Stimulated activated CD4-positive, alpha-beta T cell treated with anti-CD3 and anti-CD28 coated beads, Interleukin-15, amount 100 ng/mL, for 48 hours (primary cell): ENCODE measurements around the gene CCDC170.
"Not testable (repeated sequence)": the region's sequence is repeated elsewhere in the genome, so short reads cannot be mapped to it uniquely, and the experiment has no call there.

Source experiments
- DNase-seq, 2 donors: peaks; one replicate each; pipeline ENCODE4 v3.0.0-alpha.2; 2020; ENCODE audit warnings: low read depth in 2 of 2

The CCDC170 gene, protein sequence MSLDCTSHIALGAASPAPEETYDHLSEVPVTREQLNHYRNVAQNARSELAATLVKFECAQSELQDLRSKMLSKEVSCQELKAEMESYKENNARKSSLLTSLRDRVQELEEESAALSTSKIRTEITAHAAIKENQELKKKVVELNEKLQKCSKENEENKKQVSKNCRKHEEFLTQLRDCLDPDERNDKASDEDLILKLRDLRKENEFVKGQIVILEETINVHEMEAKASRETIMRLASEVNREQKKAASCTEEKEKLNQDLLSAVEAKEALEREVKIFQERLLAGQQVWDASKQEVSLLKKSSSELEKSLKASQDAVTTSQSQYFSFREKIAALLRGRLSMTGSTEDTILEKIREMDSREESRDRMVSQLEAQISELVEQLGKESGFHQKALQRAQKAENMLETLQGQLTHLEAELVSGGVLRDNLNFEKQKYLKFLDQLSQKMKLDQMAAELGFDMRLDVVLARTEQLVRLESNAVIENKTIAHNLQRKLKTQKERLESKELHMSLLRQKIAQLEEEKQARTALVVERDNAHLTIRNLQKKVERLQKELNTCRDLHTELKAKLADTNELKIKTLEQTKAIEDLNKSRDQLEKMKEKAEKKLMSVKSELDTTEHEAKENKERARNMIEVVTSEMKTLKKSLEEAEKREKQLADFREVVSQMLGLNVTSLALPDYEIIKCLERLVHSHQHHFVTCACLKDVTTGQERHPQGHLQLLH

DNA sequence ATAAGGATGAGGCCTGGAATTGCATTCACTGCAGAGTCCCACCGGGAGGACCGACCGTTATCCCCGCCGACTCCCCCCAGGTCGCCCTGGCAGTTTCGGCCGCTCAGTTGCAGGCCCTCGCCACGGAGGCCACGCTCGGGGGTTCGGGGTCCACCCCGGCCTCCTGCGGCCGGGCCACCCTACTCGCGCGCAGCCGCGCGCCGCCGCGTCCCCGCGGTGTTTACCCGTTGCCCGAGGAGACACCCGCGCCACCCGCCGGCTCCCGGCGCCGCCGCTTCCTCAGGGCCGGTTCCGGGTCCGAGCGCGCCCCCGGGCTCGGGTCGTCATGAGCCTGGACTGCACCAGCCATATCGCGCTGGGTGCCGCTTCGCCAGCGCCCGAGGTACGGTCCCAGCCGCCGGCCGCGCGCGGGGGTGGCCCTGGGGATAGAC lies at the start of gene CCDC170:
CCDC170 (plus strand) TSS at position 214 of the 431 bp plus-strand sequence; CDS start at position 326, 112 bp downstream.
- DNase-seq, result no peak

DNA sequence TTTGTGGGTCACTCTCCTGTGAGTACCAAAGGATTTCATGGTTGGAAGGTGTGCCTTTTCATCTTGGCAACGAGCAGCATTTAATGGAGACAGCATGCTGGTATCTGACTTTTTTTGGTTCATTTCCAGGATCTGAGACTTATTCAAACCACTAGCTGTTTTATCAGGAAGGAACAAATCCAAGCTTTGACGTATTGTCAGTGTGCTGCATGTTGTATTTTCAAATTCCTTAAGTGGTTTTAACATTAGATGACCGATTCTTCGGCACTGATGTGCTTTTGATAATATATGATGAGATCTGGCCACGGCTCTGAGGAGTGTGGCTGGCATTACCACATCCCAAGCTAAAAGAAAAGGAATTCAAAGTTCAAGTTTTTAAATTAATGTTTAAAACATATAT lies 48.3 kb upstream of the CCDC170 start:
- no peak for DNase-seq

DNA sequence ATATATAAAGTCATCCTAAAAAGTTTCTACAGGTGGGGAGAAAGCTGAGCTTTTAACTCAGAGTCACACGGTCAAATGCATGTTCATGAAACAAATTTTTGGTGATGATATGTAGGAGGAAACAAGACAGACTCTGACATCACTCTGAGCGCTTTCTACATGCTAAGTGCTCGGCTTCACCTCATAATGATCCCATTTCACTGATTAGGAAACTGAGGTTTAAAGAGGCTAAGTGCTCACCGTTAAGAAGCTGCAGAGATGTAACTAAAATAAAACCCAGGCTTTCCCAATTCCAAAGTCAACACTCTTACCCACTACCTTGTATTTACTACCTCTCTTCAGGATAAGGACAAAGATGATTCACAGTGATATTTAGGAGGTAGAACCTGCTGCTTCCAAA lies 46.6 kb upstream of the CCDC170 start:
- DNase-seq, result no peak

DNA sequence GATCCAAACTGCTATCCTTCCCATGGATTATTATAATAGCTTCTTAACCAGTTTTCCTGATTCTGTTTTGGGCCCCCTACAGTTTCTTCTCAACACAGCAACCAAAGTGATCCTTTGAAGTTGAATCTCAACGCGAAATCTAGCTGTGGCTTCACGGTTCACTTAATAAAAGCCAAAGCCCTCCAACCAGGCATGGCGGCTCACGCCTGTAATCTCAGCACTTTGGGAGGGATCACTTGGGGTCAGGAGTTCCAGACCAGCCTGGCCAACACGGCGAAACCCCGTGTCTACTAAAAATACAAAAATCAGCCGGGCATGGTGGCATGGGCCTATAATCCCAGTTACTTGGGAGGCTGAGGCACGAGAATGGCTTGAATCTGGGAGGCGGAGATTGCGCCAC lies 45.2 kb upstream of the CCDC170 start:
- no peak for DNase-seq

DNA sequence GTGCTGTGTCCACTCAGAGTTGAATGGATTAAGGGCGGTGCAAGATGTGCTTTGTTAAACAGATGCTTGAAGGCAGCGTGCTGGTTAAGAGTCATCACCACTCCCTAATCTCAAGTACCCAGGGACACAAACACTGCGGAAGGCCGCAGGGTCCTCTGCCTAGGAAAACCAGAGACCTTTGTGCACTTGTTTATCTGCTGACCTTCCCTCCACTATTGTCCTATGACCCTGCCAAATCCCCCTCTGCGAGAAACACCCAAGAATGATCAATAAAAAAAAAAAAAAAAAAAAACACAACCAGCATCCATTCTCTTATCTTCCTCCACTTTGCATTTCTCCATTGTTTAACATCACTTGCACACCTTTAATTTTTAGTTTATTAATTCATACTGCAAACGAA lies 42.9 kb upstream of the CCDC170 start:
- DNase-seq, result not testable (repeated sequence)

DNA sequence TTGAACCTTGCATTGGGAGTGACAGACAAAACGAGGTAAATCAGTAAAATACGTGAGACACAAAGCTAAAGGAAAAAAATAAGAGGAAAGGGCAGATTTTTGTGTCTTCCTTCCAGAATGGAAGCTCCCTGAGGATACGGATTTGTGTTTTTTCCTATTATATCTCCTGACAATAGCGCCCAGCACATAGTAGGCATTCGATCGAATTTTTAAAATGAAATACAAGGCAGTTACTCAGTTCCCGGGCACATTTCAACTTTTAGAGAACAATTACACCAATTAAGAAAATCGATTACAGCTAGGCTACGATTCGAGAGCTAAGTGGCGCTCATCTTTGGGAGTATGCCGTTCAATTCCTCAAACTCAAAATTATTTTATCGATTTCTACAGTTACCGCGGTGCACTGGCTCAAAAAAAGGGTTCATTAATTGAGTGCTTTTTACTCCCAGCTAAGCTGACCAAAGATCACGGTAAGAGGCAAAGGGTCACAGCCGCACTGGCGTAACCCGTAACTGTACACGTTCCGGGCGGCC lies 42.3 kb upstream of the CCDC170 start:
- DNase-seq, result no peak

DNA sequence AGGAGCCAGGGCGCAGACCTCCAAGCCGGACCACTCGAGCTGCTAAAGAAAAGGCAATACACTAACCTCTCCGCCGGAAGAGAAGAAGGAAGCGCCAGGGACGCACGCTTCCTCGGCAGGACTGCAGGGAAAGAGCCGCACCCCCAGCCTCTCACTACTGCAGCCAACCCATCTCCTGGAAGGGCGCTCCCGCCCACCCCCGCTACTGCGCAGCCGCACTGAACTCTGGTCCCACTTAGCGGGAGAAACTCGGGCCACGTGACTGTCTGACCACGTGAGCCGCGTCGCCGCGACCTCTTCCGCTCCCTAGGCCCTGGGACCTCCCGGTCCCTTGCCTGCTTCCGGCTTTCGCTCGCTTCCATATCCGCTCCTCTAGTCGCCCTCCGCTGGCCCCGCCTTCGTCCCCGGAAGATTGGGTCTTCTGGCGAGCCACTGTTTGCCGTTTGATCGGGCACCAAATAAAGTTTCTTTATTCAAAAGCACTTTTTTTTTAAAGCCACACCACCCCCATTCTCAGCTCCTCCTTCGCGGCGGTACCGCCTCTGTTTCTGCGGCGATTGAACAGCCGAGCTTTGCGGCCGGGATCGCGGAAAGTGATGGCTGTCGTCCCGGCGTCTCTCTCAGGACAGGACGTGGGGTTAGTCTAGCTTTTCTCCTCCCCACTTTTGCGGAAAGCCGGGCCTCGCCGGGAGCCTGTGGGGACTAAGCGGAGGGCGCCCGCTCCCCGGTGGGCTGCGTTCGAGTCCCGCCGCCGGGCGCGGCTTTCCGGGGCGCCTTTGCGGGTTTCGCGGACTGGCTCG lies 41.7 kb upstream of the CCDC170 start, which contains the start of gene RMND1:
RMND1 (minus strand) TSS at position 177 of the 800 bp plus-strand sequence. CDS start 6,315 bp downstream, outside the sequence.
- peak; percentile 99 for DNase-seq

DNA sequence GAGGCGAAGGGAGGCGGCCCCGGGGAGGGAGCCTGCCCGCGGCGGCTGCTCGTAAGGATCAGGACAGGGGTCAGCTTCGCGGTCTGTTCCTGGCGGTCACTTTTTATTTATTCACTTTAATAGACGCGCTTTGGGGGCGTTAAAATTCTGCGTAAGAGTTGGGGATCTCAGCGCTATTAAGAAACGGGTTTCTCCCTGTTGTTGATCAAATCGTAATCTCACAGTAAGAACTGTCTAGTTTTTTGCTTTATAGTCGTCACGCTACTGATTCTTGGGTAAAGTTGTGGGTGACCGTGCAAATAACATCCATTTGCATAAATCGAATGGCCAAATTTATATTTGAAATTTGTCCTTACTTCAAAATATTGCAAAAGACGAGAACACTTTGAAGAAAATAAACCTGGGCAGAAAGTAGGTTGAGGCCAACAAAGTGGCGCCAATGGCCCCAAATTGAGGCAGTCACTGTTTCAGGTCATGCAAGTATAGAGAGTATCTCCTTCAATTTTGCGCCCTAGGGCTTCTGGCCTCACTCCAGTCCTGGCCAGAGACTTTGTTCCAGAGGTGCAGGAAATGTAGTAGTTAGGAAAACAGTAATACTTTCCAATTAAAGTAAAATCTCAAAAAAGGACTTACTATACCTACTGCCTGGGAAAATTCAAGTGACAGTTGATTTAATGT lies 40.9 kb upstream of the CCDC170 start:
- DNase-seq, result no peak

DNA sequence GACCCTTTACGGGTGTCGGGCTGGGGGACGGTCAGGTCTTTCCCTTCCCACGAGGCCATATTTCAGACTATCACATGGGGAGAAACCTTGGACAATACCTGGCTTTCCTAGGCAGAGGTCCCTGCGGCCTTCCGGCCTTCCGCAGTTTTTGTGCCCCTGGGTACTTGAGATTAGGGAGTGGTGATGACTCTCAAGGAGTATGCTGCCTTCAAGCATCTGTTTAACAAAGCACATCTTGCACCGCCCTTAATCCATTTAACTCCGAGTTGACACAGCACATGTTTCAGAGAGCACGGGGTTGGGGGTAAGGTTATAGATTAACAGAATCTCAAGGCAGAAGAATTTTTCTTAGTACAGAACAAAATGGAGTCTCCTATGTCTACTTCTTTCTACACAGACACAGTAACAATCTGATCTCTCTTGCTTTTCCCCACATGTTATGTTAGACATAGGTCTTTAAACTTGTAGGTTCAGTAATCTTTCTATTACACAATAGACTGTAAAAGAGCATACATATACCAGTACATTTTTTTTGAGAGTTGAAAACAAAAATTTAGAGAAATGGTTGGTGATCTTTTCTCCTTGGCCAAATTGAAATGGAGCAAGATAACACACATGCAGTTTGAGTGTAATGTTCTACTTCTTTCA lies 37.9 kb upstream of the CCDC170 start:
- not testable (repeated sequence) for DNase-seq

DNA sequence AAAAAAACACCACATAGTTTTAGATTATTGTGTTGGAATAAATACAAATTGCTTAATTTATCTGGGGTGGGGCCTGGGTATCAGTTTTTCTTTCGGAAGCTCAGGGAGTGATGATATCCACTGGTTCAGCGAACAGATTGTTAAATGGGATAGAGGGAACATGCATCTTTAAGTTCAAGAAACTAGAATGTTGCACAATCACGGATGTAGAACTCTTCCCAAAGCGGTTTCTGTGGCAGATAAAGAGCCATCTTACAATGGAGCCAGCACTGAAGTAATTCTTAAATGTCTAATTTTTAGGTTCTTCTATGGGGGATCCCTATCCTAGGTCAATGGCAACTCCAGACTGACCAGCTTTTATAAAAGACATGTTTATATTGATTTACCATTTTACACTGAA lies 32.1 kb upstream of the CCDC170 start:
- no peak for DNase-seq

DNA sequence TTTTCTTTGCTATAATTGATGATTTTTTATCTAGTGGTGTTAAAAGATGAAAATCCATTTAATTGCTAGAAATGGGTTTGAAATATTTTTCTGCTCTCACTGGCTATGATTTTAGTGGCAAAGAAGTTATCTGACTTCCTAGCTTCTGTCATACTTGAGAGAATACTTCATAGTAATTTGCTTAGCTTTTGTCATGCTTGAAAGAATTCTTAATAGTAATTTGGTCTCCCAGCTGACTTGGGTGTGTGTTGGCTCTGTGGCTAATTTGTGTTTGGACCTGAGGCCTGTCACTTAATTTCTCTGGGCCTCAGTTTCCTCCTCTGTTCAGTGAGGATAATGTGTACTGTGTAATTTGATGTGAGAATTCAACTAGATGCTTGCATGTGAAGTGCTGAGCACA lies 29.1 kb upstream of the CCDC170 start:
- no peak for DNase-seq

DNA sequence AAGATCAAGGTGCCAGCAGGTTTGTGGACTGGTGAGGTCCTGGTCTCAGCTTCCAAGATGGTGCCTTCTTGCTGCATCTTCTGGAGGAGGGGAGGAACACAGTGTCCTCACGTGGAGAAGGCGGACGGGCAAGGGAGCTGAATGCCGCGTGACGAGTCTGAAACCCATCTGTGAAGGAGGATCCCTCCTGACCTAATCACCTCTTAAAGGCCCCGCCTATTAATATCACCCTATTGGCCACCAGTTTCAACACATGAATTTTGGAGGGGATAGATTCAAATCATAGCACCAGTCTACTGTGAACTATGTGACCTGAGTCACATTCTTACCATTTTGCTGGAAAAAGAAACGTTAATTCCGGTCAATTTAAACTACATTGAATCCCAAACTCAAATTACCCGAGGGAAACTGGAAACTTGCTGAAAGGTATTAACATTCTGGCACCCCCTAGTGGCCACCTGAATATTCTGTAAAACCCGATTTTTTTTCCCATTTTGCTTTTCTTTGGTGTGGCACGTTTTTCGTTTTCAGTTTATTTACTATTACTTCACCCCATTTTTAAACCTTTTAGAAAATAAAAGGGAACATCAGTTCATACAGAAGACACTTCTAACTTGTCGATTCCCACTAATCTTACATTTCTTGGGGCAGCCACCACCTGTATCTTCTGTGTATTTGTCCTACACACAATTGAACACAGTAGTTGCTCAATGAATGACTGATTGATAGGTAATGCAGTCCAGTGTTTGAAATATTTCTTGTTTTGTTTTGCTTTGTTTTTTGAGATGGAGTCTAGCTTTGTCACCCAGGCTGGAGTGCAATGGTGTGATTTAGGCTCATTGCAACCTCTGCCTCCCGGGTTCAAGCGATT lies 17.9 kb upstream of the CCDC170 start:
- peak in 1 of 2 donors; percentile 21 for DNase-seq

DNA sequence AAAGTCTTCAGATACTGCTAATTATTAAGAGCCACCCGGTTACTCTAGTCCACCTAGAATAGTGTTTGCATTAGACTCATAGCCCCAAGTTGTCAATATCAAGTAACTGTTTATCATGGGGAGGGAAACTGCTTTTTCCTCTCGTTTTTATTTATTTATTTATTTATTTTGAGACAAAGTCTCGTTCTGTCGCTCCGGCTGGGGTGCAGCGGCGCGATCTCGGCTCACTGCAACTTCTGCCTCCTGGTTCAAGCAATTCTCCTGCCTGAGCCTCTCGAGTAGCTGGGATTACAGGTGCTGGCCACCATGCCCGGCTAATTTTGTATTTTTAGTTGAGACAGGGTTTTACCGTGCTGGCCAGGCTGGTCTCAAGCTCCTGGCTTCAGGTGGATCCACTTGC lies 16.1 kb upstream of the CCDC170 start:
- no peak for DNase-seq

DNA sequence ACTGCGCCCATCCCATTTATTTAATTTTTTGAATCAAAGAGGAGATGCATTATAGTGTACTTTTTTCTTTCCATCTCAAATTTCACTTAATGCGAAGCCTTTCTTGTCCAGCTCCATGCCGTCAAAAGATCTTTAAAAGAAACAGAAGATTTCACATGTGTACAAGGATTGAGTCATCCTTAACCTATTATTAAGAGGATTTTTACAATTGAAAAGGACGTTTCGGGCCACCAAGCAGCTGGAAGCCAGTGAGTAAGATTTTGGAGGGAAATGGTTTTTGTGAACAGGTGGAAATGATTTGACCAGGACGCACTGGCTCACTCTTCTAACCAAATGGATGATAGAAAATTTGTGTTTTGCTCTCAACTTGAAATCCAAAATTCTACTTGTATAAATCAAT lies 15.1 kb upstream of the CCDC170 start:
- DNase-seq, result no peak

DNA sequence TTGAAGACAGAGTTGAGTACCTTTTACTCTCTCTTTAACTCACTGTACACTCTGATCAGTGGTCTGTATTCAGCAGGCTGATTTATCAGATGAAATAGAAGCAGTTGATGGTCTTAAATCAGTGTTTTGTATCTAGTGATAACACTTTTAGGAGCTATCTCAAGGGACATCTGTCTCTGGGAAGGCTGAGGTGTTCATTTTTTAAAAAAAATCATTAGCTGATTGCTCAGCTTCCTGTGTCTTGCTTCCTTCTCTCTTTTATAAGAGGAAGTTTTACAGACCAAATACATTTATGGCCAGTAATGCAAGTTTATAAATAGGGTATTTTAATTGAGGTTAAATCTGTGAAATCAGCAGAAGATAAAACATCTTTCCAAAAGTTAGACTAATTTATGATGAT lies 12.0 kb upstream of the CCDC170 start:
- DNase-seq, result no peak

DNA sequence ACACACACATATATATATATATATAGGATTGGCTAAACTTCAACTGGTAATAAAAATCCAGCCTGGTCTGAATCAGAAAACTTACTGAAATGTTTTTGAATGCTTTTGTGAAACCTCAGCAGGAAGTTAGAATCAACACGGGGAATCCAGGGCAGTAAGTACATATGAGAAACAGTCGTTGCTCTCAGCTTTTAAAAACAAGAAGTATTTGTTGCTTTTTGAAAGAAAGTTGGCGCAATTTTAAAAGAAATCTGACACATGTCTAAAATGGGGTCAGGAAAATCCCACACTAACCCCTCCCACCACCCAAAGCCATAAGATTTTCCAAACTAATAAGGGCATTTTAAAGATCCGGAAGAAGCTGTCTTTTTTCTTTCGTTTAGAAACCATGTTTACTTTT lies 11.5 kb upstream of the CCDC170 start:
- DNase-seq, result no peak

DNA sequence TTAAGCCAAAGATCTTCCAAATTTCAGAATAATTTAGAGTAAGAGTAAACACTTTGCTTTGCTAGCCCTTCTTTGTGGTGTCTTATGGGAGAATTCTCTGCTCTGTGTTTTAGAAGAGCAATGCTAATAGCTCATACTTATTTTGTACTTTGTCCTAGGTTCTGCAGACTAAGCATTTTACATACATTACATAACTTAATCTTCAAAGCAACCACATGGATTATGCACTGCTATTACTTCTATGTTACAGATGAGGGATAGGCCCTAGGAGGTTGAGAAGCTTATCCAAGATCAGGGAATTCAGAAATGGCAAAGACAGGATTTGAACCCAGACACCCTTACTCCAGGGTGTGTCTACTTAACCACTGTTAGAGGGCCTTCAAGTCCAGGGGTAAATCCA lies 9.8 kb upstream of the CCDC170 start:
- no peak for DNase-seq

DNA sequence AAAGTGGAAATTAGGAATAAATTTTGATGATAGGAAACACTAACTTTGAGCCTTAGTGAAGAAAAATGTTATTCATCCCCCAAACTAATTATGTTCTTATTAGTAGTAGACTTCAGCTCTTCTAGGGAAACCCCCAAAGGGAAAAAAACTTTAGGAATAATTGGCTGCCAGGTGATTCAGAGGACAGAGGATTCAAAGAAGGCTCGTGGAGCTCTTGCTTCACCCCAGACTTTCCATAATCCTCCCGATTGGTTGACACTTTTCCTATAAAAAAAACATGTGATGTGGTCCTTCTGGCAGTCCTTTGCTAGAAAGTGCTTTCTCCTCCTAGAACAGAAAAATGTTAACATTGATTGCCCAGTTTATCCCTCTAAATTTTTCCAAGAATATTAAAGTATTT lies 5.6 kb upstream of the CCDC170 start:
- no peak for DNase-seq

DNA sequence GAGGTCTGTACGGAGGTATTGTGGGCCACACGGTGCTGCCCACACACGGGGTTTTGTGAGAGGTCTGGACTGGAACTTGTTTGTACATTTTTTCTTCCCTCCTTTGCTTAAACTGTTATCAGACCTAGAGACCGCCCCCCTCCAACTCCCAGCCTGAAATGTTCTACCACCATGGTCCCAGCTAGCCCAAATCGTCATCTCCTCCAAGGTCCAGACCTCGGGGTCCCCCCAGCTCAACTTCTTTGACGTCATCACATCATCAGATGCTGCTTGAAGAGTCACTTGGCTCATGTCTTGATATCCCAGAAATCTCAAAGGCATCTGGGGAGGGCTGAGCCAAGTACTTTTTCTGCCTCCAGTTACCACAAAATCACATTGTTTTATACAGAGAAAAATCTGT lies 2.8 kb upstream of the CCDC170 start:
- DNase-seq, result no peak
